ENCODE results near the gene BCL2. TPM values are rescaled to one million over a fixed set of nuclear protein-coding genes. Genes with fewer than 3 reads are reported as not detected.

The BCL2 gene
- total RNA-seq, 1 experiment from 2014 or later: 2.5 TPM

- ATAC-seq (no peak), DNase-seq (ENCODE audit: low read depth, low spot score) (no peak)
- CTCF ChIA-PET: no interaction called here
- no peaks in the 10 kb centered on the region for H4K20me1 ChIP-seq (ENCODE audit: insufficient read depth)
- no peak overlapping the region for H3K4me2 ChIP-seq (ENCODE audit: low read length)
- RAD21 ChIA-PET (ENCODE audit: low non-redundant PET in 1 of 2, low total read pairs in 2 of 2, uncharacterized antibody in 2 of 2, unreplicated experiment in 2 of 2): no interaction called here
- no peak overlapping the region for H2AFZ ChIP-seq (ENCODE audit: low read depth, low read length, poor library complexity, severe bottlenecking)
- intact Hi-C loops (cut with micrococcal nuclease): loop anchor here (10.0 kb wide), 1 partner anchor 845 kb away; no protein-coding TSS in a partner anchor
- no peak overlapping the region for H3K9ac ChIP-seq (ENCODE audit: low read length)
- TF ChIP-seq CBX3 (IDR thresholded peaks at IDR 0.05; ENCODE audit: low read depth): no peak
- TF ChIP-seq EZH2 (IDR thresholded peaks at IDR 0.05): no peak
- TF ChIP-seq POLR2A (IDR thresholded peaks at IDR 0.05; ENCODE audit: borderline replicate concordance, extremely low read depth, insufficient read depth, insufficient read length): no peak
- TF ChIP-seq TCF7L2 (IDR thresholded peaks at IDR 0.05; ENCODE audit: borderline replicate concordance, extremely low read depth, insufficient read depth, insufficient read length): no peak
- TF ChIP-seq, protein P1, sequence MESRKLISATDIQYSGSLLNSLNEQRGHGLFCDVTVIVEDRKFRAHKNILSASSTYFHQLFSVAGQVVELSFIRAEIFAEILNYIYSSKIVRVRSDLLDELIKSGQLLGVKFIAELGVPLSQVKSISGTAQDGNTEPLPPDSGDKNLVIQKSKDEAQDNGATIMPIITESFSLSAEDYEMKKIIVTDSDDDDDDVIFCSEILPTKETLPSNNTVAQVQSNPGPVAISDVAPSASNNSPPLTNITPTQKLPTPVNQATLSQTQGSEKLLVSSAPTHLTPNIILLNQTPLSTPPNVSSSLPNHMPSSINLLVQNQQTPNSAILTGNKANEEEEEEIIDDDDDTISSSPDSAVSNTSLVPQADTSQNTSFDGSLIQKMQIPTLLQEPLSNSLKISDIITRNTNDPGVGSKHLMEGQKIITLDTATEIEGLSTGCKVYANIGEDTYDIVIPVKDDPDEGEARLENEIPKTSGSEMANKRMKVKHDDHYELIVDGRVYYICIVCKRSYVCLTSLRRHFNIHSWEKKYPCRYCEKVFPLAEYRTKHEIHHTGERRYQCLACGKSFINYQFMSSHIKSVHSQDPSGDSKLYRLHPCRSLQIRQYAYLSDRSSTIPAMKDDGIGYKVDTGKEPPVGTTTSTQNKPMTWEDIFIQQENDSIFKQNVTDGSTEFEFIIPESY (IDR thresholded peaks at IDR 0.05; ENCODE audit: extremely low read depth, insufficient replicate concordance, low read length): no peak
- no peak for TF ChIP-seq REST (IDR thresholded peaks at IDR 0.05; ENCODE audit: low read depth)
- TF ChIP-seq POLR2AphosphoS5 (IDR thresholded peaks at IDR 0.05; ENCODE audit: low read depth, low read length): no peak
- TF ChIP-seq SP1 (IDR thresholded peaks at IDR 0.05; ENCODE audit: low read depth): no peak
- no TSS peak for BruUV-seq (replicated peaks)
- H3K79me2 ChIP-seq (ENCODE audit: insufficient read depth, low read length): no peaks in the 10 kb centered on the region
- H3K27me3 ChIP-seq (ENCODE audit: insufficient read depth, low read length): no peaks in the 10 kb centered on the region
- H3K36me3 ChIP-seq (ENCODE audit: control insufficient read depth in 1 of 2, insufficient read depth in 2 of 2, low read length in 2 of 2): peaks cover 6 to 13% of the 10 kb centered on the region in 2 experiments; a peak in 1 of 4 replicates
- H3K9me2 ChIP-seq (ENCODE audit: insufficient read depth): no peaks in the 10 kb centered on the region
- H3K9me3 ChIP-seq (ENCODE audit: control insufficient read depth in 1 of 2, insufficient read depth in 1 of 2, low read depth in 1 of 2, low read length in 2 of 2): no peaks in the 10 kb centered on the region
- no peak overlapping the region for H3K27ac ChIP-seq (ENCODE audit: low read depth, low read length)
- POLR2A ChIA-PET: no interaction called here
- H3K4me3 ChIP-seq (replicated peaks in 1 of 2; ENCODE audit: low read depth in 1 of 2, low read length in 2 of 2): no peak overlapping the region
- no peaks in the 10 kb centered on the region for H3K4me1 ChIP-seq (ENCODE audit: control insufficient read depth in 1 of 2, insufficient read depth in 2 of 2, low read length in 2 of 2)
Measured at GRCh38 chr18:63329431-63330145, 10.0 kb upstream of the BCL2 start.
